Stomach smooth muscle (tissue), 2 donors: ENCODE results near the gene MLF2.

Experiments
- H3K27ac ChIP-seq: one replicate; pipeline ENCODE4 v1.7.0; 2013; ENCODE audit warnings: mild to moderate bottlenecking, low read length, inconsistent platforms
- H3K27me3 ChIP-seq, 2 donors: one replicate each; pipeline ENCODE4 v1.7.0; 2013; ENCODE audit warnings: low read length in 2 of 2; ENCODE audit not compliant: insufficient read depth in 2 of 2, control insufficient read depth in 1 of 2
- H3K36me3 ChIP-seq, 2 donors: one replicate each; pipeline ENCODE4 v1.7.0; 2013; ENCODE audit warnings: low read length in 2 of 2; ENCODE audit not compliant: control insufficient read depth in 2 of 2, insufficient read depth in 2 of 2
- H3K4me1 ChIP-seq: one replicate; pipeline ENCODE4 v1.7.0; 2013; ENCODE audit warnings: low read length; ENCODE audit not compliant: control insufficient read depth, insufficient read depth
- H3K4me3 ChIP-seq, 2 donors: one replicate each; pipeline ENCODE4 v1.7.0; 2013; ENCODE audit warnings: low read length in 2 of 2
- H3K9ac ChIP-seq, 2 donors: one replicate each; pipeline ENCODE4 v1.7.0; 2013; ENCODE audit warnings: low read length in 2 of 2, mild to moderate bottlenecking in 1 of 2
- H3K9me3 ChIP-seq, 2 donors: one replicate each; pipeline ENCODE4 v1.7.0; 2013; ENCODE audit warnings: low read length in 2 of 2; ENCODE audit not compliant: control insufficient read depth in 2 of 2
- donor health status: healthy.
- donor health status: Pancreatic carcinoma.

MLF2 gene

DNA sequence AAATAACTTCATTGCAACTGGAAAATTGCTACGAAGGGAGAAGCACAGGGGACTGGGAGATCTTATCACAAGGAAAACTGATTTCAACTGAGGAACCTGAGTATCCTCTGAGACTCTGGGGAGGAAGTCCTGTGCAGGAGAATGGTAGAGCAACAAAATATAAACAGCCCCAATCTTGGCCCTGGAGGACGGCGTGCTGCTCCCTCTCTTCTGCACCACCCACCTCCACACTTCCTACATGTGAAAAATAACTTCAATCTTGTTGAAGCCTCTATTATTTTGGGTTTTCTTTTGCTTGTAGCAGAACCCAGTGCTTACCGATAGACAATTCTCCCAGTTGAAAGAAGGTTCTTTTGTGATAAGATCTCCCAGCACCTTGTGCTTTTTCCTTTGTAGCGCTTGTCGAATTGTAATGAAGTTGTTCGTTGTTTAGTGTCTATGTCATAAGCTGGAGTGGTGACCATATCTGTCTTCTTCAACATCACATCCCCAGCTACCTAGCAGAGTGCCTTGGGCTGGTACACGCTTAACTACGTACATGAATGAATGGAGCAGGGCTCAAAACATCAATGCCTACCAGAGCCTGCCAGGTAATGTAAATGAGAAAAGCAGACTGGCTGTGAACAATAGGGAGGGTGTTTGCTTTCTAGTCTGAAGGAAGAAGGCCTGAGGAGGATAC is 33.6 kb upstream of the MLF2 start:
- Histone ChIP-seq H3K4me3 (no peak overlapping the region), H3K9ac (no peak overlapping the region), H3K27ac (no peak overlapping the region), H3K36me3 (no peaks in the 10 kb centered on the region), H3K27me3 (no peaks in the 10 kb centered on the region), H3K4me1 (no peaks in the 10 kb centered on the region), H3K9me3 (no peaks in the 10 kb centered on the region)

DNA sequence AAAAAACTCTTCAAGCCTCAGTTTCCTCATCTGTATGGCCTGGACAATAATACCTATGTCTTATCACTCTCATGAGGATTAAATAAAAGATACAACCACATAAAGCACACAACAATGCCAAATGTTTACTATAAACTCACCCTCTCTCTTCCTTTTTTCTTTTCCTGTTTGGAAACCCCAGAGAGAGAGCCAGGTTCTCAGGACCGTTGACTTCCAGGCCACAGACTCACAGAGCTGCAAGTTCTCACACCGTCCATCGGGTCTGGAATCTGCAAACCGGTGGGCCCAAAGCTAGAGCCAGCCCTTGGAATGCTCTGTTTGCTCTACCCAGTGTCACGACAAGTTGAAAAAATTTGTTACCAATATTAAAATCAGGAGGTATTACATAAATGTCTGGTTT is 31.8 kb upstream of the MLF2 start:
- Histone ChIP-seq H3K27me3 (no peaks in the 10 kb centered on the region), H3K36me3 (no peaks in the 10 kb centered on the region), H3K4me3 (no peak overlapping the region), H3K9me3 (no peaks in the 10 kb centered on the region), H3K9ac (no peak overlapping the region), H3K27ac (no peak overlapping the region), H3K4me1 (no peaks in the 10 kb centered on the region)

DNA sequence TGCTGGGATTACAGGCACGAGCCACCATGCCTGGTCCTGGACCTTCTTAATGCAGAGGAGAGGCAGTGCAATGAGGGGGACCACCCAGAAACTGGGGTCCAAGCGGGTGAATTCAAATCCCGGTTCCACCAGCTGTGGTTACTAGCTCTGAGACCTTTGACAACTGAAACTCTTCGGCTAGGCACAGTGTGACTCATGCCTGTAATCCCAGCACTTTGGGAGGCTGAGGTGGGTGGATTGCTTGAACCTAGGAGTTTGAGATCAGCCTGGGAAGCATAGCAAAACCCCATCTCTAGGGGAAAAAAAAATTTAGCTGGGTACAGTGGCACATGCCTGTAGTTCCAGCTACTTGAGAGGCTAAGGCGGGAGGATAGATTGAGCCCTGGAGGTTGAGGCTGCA is 31.4 kb upstream of the MLF2 start:
- no peak overlapping the region for H3K9ac ChIP-seq
- H3K36me3 ChIP-seq: no peaks in the 10 kb centered on the region
- H3K9me3 ChIP-seq: no peaks in the 10 kb centered on the region
- no peak overlapping the region for H3K4me3 ChIP-seq
- no peaks in the 10 kb centered on the region for H3K27me3 ChIP-seq
- H3K27ac ChIP-seq: no peak overlapping the region
- H3K4me1 ChIP-seq: peaks cover 4% of the 10 kb centered on the region

GRCh38 chr12:6783828-6784227 is 30.9 kb upstream of the MLF2 start:
- Histone ChIP-seq H3K9ac (no peak overlapping the region), H3K9me3 (no peaks in the 10 kb centered on the region), H3K27me3 (no peaks in the 10 kb centered on the region), H3K4me1 (peaks cover 9% of the 10 kb centered on the region), H3K4me3 (no peak overlapping the region), H3K36me3 (no peaks in the 10 kb centered on the region), H3K27ac (no peak overlapping the region)

GRCh38 chr12:6782850-6783566 is 30.1 kb upstream of the MLF2 start:
- no peak overlapping the region for H3K27ac ChIP-seq
- peaks cover 17% of the 10 kb centered on the region for H3K4me1 ChIP-seq
- H3K4me3 ChIP-seq: no peak overlapping the region
- no peaks in the 10 kb centered on the region for H3K27me3 ChIP-seq
- peak overlapping the region in 1 of 2 donors; percentile 21 for H3K9ac ChIP-seq
- H3K36me3 ChIP-seq: no peaks in the 10 kb centered on the region
- H3K9me3 ChIP-seq: no peaks in the 10 kb centered on the region

GRCh38 chr12:6782119-6782518 is 29.2 kb upstream of the MLF2 start:
- Histone ChIP-seq H3K4me3 (no peak overlapping the region), H3K4me1 (peaks cover 26% of the 10 kb centered on the region), H3K9ac (peak overlapping the region in 1 of 2 donors; percentile 42), H3K36me3 (no peaks in the 10 kb centered on the region), H3K9me3 (no peaks in the 10 kb centered on the region), H3K27me3 (no peaks in the 10 kb centered on the region), H3K27ac (no peak overlapping the region)

DNA sequence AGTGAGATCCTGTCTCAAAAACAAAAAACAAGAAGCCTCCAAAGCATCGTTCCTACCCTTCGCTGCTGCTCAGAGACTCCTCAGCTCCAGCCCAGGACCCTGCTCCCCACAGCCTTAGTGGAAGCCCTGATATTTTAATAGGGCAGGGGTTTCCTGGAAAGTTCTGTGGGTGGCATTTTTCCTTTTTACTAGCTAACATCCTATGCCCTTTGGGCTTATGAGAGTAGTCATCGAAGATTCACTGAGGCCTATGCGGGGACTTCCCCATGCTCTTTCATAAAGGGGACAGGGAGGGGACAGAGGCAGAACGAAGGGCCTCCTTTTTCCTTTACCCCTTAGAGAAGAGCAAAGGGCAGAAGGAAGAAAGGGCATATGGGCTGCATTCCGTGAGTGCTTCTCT is 27.6 kb upstream of the MLF2 start:
- Histone ChIP-seq H3K9ac (no peak overlapping the region), H3K4me3 (no peak overlapping the region), H3K36me3 (no peaks in the 10 kb centered on the region), H3K9me3 (no peaks in the 10 kb centered on the region), H3K27ac (no peak overlapping the region), H3K4me1 (peaks cover 26% of the 10 kb centered on the region), H3K27me3 (no peaks in the 10 kb centered on the region)

GRCh38 chr12:6779708-6780432 is 26.9 kb upstream of the MLF2 start:
- no peaks in the 10 kb centered on the region for H3K27me3 ChIP-seq
- H3K9me3 ChIP-seq: no peaks in the 10 kb centered on the region
- no peak overlapping the region for H3K4me3 ChIP-seq
- no peaks in the 10 kb centered on the region for H3K36me3 ChIP-seq
- peaks cover 26% of the 10 kb centered on the region for H3K4me1 ChIP-seq
- peak overlapping the region in 1 of 2 donors; percentile 47 for H3K9ac ChIP-seq
- peak overlapping the region; percentile 83 for H3K27ac ChIP-seq

GRCh38 chr12:6778574-6779550 is 25.9 kb upstream of the MLF2 start:
- Histone ChIP-seq H3K9ac (peak overlapping the region; percentile 65 to 68), H3K36me3 (no peaks in the 10 kb centered on the region), H3K9me3 (no peaks in the 10 kb centered on the region), H3K27ac (peak overlapping the region; percentile 83), H3K4me1 (peaks cover 28% of the 10 kb centered on the region), H3K4me3 (peak overlapping the region; percentile 55 to 79), H3K27me3 (no peaks in the 10 kb centered on the region)

DNA sequence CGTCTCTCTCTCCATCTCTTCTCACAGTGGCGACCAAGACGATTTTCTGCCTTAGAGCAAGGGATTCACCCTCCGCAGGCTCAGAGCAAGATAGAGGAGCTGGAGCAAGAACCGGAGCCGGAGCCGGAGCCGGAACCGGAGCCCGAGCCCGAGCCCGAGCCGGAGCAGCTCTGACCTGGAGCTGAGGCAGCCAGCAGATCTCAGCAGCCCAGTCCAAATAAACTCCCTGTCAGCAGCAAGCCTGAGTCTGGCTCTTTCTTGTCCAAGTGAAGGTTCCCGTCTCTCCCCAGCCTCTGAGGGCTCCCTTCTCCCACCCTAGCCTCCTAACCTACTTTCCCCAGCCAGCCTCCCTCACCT is 25.3 kb upstream of the MLF2 start:
- peak overlapping the region; percentile 55 to 79 for H3K4me3 ChIP-seq
- H3K27me3 ChIP-seq: no peaks in the 10 kb centered on the region
- H3K9ac ChIP-seq: peak overlapping the region; percentile 65 to 68
- H3K9me3 ChIP-seq: no peaks in the 10 kb centered on the region
- no peaks in the 10 kb centered on the region for H3K36me3 ChIP-seq
- peak overlapping the region; percentile 83 for H3K27ac ChIP-seq
- peaks cover 34% of the 10 kb centered on the region for H3K4me1 ChIP-seq
